ENCODE data around the gene RELL1. TPM values are rescaled to one million over a fixed set of nuclear protein-coding genes. Genes with fewer than 3 reads are reported as not detected.

Gene RELL1
- total RNA-seq (ENCODE audit: unreplicated experiment) = 21.2 TPM
- long read RNA-seq, partial matches to known transcripts = 1 of 9 reads
- long read RNA-seq, other reads (novel, unspliced or antisense) = 8 of 9 reads

DNA sequence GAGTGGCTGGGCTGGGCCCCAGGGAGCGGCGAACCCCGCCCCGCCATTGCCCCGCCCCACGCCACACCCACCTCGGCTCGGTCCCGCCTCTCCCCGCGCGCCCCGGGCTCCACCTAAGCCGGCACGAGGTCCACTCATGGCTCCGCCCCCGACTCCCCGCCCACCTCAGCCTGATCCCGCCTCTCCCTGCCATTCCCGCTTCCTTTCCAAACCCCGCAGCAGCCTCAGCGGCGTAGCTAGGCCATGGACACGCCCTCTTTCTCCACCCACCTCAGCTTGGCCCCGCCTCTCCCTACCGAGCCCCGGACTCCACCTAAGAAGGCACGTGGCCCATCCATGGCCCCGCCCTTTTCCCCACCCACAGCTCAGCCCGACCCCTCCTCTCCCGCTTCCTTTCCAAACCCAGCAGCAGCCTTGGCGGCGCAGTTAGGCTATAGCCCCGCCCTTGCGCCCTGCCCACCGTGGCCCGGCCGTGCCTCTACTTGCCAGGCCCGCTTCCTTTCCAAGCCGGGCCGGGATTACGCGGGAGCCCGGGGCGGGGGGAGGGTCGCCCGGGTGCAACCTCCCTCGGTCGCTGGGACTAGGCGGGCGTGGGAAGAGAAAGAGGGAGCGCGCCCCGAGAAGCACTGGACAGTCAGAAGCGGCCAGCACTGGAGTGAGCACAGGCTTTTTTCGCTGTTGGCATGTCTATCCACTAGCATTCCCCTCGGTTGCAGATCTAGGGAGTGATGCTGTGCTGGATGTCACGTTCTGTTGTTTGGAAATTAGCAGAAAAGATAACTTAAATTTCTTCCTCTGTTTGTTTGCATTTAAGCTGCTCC is at the start of gene RELL1:
RELL1 (minus strand) TSS at position 4 of the 821 bp plus-strand sequence. CDS start 89 bp downstream, outside the sequence.
- TF ChIP-seq, protein P1, sequence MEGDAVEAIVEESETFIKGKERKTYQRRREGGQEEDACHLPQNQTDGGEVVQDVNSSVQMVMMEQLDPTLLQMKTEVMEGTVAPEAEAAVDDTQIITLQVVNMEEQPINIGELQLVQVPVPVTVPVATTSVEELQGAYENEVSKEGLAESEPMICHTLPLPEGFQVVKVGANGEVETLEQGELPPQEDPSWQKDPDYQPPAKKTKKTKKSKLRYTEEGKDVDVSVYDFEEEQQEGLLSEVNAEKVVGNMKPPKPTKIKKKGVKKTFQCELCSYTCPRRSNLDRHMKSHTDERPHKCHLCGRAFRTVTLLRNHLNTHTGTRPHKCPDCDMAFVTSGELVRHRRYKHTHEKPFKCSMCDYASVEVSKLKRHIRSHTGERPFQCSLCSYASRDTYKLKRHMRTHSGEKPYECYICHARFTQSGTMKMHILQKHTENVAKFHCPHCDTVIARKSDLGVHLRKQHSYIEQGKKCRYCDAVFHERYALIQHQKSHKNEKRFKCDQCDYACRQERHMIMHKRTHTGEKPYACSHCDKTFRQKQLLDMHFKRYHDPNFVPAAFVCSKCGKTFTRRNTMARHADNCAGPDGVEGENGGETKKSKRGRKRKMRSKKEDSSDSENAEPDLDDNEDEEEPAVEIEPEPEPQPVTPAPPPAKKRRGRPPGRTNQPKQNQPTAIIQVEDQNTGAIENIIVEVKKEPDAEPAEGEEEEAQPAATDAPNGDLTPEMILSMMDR (IDR thresholded peaks at IDR 0.05; ENCODE audit: partially characterized antibody, unreplicated experiment) = no peak
- peaks cover 12% of the 10 kb centered on the region for H3K4me1 Mint-ChIP-seq (ENCODE audit: low read depth, unreplicated experiment)
- H3K27me3 Mint-ChIP-seq (ENCODE audit: unreplicated experiment) = peaks cover 4% of the 10 kb centered on the region
- peak within 1 kb of the TSS; percentile 59 for H3K27ac Mint-ChIP-seq (ENCODE audit: unreplicated experiment)
- peak within 1 kb of the TSS; percentile 85 for H3K4me3 Mint-ChIP-seq (ENCODE audit: unreplicated experiment)
- H3K9me3 Mint-ChIP-seq (ENCODE audit: unreplicated experiment) = no peaks in the 10 kb centered on the region
- DNase-seq = peak; percentile 100
- no peaks in the 10 kb centered on the region for H3K36me3 Mint-ChIP-seq (ENCODE audit: unreplicated experiment)

DNA sequence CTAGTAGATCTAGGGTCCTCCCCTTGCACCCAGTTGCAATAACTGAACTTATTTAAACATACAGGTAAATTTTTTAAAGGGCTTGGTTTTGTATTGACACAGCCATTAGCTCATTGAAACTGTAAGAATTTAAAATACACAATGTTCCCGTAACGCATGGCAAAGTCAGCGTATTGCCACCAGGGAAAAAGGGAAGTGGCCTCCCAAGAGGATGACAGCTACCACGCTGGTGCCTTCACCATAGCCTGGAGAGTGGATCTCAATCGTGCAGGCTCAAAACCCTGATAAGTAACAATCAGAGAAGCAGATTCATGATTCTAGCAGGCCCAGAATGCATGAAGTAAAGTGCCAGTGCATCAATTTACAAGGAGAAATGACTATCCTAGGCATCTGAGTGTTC is 49.4 kb upstream of the RELL1 start:
- peaks cover 3% of the 10 kb centered on the region for H3K27me3 Mint-ChIP-seq (ENCODE audit: unreplicated experiment)
- no peak overlapping the region for H3K4me3 Mint-ChIP-seq (ENCODE audit: unreplicated experiment)
- no peak overlapping the region for H3K27ac Mint-ChIP-seq (ENCODE audit: unreplicated experiment)
- H3K9me3 Mint-ChIP-seq (ENCODE audit: unreplicated experiment) = no peaks in the 10 kb centered on the region
- TF ChIP-seq, protein P1 (IDR thresholded peaks at IDR 0.05; ENCODE audit: partially characterized antibody, unreplicated experiment) = no peak
- H3K36me3 Mint-ChIP-seq (ENCODE audit: unreplicated experiment) = no peaks in the 10 kb centered on the region
- no peak for DNase-seq
- H3K4me1 Mint-ChIP-seq (ENCODE audit: low read depth, unreplicated experiment) = peaks cover 2% of the 10 kb centered on the region

DNA sequence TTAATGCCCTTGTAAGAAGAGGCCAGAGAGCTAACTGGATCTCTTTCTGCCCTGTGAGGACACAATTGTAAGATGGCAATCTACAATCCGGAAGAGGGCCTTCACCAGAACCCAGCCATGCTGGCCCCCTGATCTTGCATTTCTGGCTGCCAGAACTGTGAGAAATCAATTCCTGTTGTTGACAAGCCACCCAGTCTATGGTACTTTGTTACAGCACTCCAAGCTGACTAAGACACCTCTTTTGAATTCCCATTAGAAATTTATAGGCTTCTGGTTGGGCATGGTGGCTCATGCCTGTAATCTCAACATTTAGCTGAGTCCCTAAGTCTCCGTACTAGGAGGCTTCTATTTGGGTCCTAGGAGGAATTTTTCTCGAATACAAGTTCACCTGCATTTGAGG is 48.8 kb upstream of the RELL1 start:
- TF ChIP-seq, protein P1 (IDR thresholded peaks at IDR 0.05; ENCODE audit: partially characterized antibody, unreplicated experiment) = no peak
- Mint-ChIP-seq H3K27ac (ENCODE audit: unreplicated experiment) (no peak overlapping the region), H3K27me3 (ENCODE audit: unreplicated experiment) (peaks cover 3% of the 10 kb centered on the region), H3K4me1 (ENCODE audit: low read depth, unreplicated experiment) (peaks cover 2% of the 10 kb centered on the region), H3K36me3 (ENCODE audit: unreplicated experiment) (no peaks in the 10 kb centered on the region), H3K4me3 (ENCODE audit: unreplicated experiment) (no peak overlapping the region), H3K9me3 (ENCODE audit: unreplicated experiment) (no peaks in the 10 kb centered on the region)
- DNase-seq = no peak

GRCh38 chr4:37733240-37733867 is 47.2 kb upstream of the RELL1 start:
- H3K4me1 Mint-ChIP-seq (ENCODE audit: low read depth, unreplicated experiment) = peaks cover 2% of the 10 kb centered on the region
- H3K27me3 Mint-ChIP-seq (ENCODE audit: unreplicated experiment) = peaks cover 3% of the 10 kb centered on the region
- H3K36me3 Mint-ChIP-seq (ENCODE audit: unreplicated experiment) = no peaks in the 10 kb centered on the region
- H3K4me3 Mint-ChIP-seq (ENCODE audit: unreplicated experiment) = no peak overlapping the region
- TF ChIP-seq, protein P1 (IDR thresholded peaks at IDR 0.05; ENCODE audit: partially characterized antibody, unreplicated experiment) = no peak
- no peaks in the 10 kb centered on the region for H3K9me3 Mint-ChIP-seq (ENCODE audit: unreplicated experiment)
- H3K27ac Mint-ChIP-seq (ENCODE audit: unreplicated experiment) = no peak overlapping the region
- no peak for DNase-seq

Data from glutamatergic neuron (in vitro differentiated cells).